H1 (cell line): ENCODE results near the gene CDK5RAP2. TPM values are rescaled to one million over a fixed set of nuclear protein-coding genes. Genes with fewer than 3 reads are reported as not detected.

ENCODE experiments used
- CTCF ChIA-PET: fragments of 300-600 bp; sonication (Branson Sonifier 250); formaldehyde crosslinking; loops from one replicate; lab custom pipeline; 2021; ENCODE audit not compliant: partially characterized antibody; lab: Charles Lee
- POLR2A ChIA-PET: fragments of 300-600 bp; sonication (Branson Sonifier 250); formaldehyde crosslinking; loops from one replicate; lab custom pipeline; 2021; ENCODE audit warnings: inconsistent platforms; ENCODE audit not compliant: partially characterized antibody; lab: Charles Lee
- DNase-seq, 2 experiments: peaks; one replicate each; pipeline versions ENCODE4 v3.0.0 to v3.0.0-alpha.2; 2010 to 2022; ENCODE audit warnings: low spot score in 2 of 2, low read depth in 1 of 2, mixed read lengths in 1 of 2
- FAIRE-seq: peaks from 2 replicates; lab custom pipeline; 2011; peaks lifted over from hg19 to GRCh38; lab: Jason Lieb, UNC
- H2AFZ ChIP-seq: 2 replicates; pipeline ENCODE4 v1.8.1; 2012; ENCODE audit warnings: low read length, inconsistent platforms
- H2AK5ac ChIP-seq: 2 replicates; pipeline ENCODE4 v1.6.1; 2013; ENCODE audit warnings: low read depth, low read length
- H2BK120ac ChIP-seq: replicated peaks from 2 replicates; pipeline ENCODE3; 2013; ENCODE audit warnings: low read depth, low read length, inconsistent platforms
- H2BK12ac ChIP-seq: 2 replicates; pipeline ENCODE4 v1.6.1; 2013; ENCODE audit warnings: low read depth, low read length
- H2BK15ac ChIP-seq: 2 replicates; pipeline ENCODE4 v1.6.1; 2013; ENCODE audit warnings: low read length
- H2BK20ac ChIP-seq: 2 replicates; pipeline ENCODE4 v1.6.1; 2013; ENCODE audit warnings: low read length
- H2BK5ac ChIP-seq: 2 replicates; pipeline ENCODE4 v1.6.1; 2013; ENCODE audit warnings: low read depth, low read length
- H3K14ac ChIP-seq: 2 replicates; pipeline ENCODE4 v1.6.1; 2013; ENCODE audit warnings: inconsistent platforms; ENCODE audit not compliant: insufficient read length
- H3K18ac ChIP-seq: 2 replicates; pipeline ENCODE4 v1.6.1; 2013; ENCODE audit warnings: low read length; ENCODE audit errors: extremely low read depth
- H3K23ac ChIP-seq: 2 replicates; pipeline ENCODE4 v1.6.1; 2013; ENCODE audit warnings: inconsistent platforms; ENCODE audit not compliant: insufficient read length
- H3K23me2 ChIP-seq: 2 replicates; pipeline ENCODE4 v1.6.1; 2013; ENCODE audit warnings: low read depth, low read length
- H3K27ac ChIP-seq: 2 replicates; pipeline ENCODE4 v1.6.1; 2011; ENCODE audit warnings: low read depth, low read length, inconsistent platforms
- H3K27me3 ChIP-seq, 4 experiments: replicated peaks in 1 of 4; 1 replicate in 1 of 4; 2 replicates in 3 of 4; pipeline versions ENCODE4 v1.6.1 to v1.8.1; 2011 to 2013; ENCODE audit warnings: low read length in 3 of 4, mild to moderate bottlenecking in 3 of 4, inconsistent platforms in 2 of 4, mixed read lengths in 2 of 4, moderate library complexity in 1 of 4; ENCODE audit not compliant: control insufficient read depth in 3 of 4, insufficient read depth in 3 of 4; ENCODE audit errors: extremely low read depth in 1 of 4
- H3K36me3 ChIP-seq, 4 experiments: 2 replicates each; pipeline versions ENCODE4 v1.6.1 to v1.8.1; 2011 to 2013; ENCODE audit warnings: mild to moderate bottlenecking in 4 of 4, low read length in 3 of 4, moderate library complexity in 2 of 4, control low read depth in 1 of 4, inconsistent platforms in 1 of 4; ENCODE audit not compliant: insufficient read depth in 4 of 4, control insufficient read depth in 2 of 4
- H3K4ac ChIP-seq: replicated peaks from 2 replicates; pipeline ENCODE3; 2013; ENCODE audit warnings: low read length, low read depth, mixed read lengths, inconsistent platforms; ENCODE audit not compliant: insufficient read length
- H3K4me1 ChIP-seq, 4 experiments: replicated peaks in 1 of 4; 1 replicate in 1 of 4; 2 replicates in 3 of 4; pipeline versions ENCODE4 v1.6.1 to v1.8.1; 2011 to 2013; ENCODE audit warnings: low read length in 3 of 4, inconsistent platforms in 2 of 4, mixed read lengths in 1 of 4; ENCODE audit not compliant: insufficient read depth in 4 of 4, control insufficient read depth in 3 of 4
- H3K4me2 ChIP-seq, 2 experiments: 2 replicates each; pipeline versions ENCODE4 v1.6.1 to v1.8.1; 2011 to 2013; ENCODE audit warnings: low read depth in 2 of 2, low read length in 2 of 2, control low read depth in 1 of 2, inconsistent platforms in 1 of 2, mild to moderate bottlenecking in 1 of 2; ENCODE audit not compliant: insufficient read depth in 1 of 2
- H3K4me3 ChIP-seq, 4 experiments: fragments of 200-600, 300-600 bp in 1 of 4; sonication (generic), shearing (Covaris generic), sonication (Bioruptor Twin) in 1 of 4; 2 replicates each; pipeline versions ENCODE4 v1.5.1 to v1.8.1; 2011 to 2016; ENCODE audit warnings: low read length in 4 of 4, low read depth in 3 of 4, control low read depth in 2 of 4, inconsistent platforms in 2 of 4, mild to moderate bottlenecking in 2 of 4, mixed read lengths in 1 of 4, moderate library complexity in 1 of 4; ENCODE audit not compliant: insufficient read depth in 2 of 4; ENCODE audit errors: extremely low read depth in 1 of 4
- H3K56ac ChIP-seq: replicated peaks from 2 replicates; pipeline ENCODE3; 2013; ENCODE audit warnings: low read depth, mild to moderate bottlenecking, mixed read lengths, low read length, inconsistent platforms; ENCODE audit not compliant: insufficient read length
- H3K79me1 ChIP-seq: 2 replicates; pipeline ENCODE4 v1.6.1; 2013; ENCODE audit warnings: low read depth, low read length, control low read depth
- H3K79me2 ChIP-seq, 2 experiments: 2 replicates each; pipeline versions ENCODE4 v1.6.1 to v1.8.1; 2012 to 2013; ENCODE audit warnings: low read length in 2 of 2, mild to moderate bottlenecking in 2 of 2, inconsistent platforms in 1 of 2; ENCODE audit not compliant: insufficient read depth in 2 of 2, control insufficient read depth in 1 of 2
- H3K9ac ChIP-seq, 4 experiments: replicated peaks in 1 of 4; 1 replicate in 1 of 4; 2 replicates in 3 of 4; pipeline versions ENCODE4 v1.6.1 to v1.8.1; 2011 to 2013; ENCODE audit warnings: low read depth in 3 of 4, low read length in 3 of 4, control low read depth in 2 of 4, mild to moderate bottlenecking in 2 of 4, moderate library complexity in 2 of 4, inconsistent platforms in 1 of 4; ENCODE audit errors: extremely low read depth in 1 of 4
- H3K9me3 ChIP-seq, 2 experiments: 2 replicates each; pipeline versions ENCODE4 v1.6.1 to v1.8.1; 2012 to 2013; ENCODE audit warnings: mild to moderate bottlenecking in 2 of 2, moderate library complexity in 2 of 2, control low read depth in 1 of 2, inconsistent platforms in 1 of 2, low read depth in 1 of 2, low read length in 1 of 2, mixed read lengths in 1 of 2; ENCODE audit not compliant: insufficient read depth in 2 of 2
- H4K20me1 ChIP-seq, 2 experiments: replicated peaks in 1 of 2; 2 replicates each; pipeline versions ENCODE3 to v1.8.1; 2011 to 2013; ENCODE audit warnings: inconsistent platforms in 2 of 2, low read length in 2 of 2, mild to moderate bottlenecking in 1 of 2; ENCODE audit not compliant: insufficient read depth in 2 of 2, control insufficient read depth in 1 of 2
- H4K5ac ChIP-seq: 2 replicates; pipeline ENCODE4 v1.6.1; 2013; ENCODE audit warnings: low read length, low read depth, mixed read lengths, inconsistent platforms; ENCODE audit not compliant: insufficient read length
- H4K8ac ChIP-seq: 2 replicates; pipeline ENCODE4 v1.8.0; 2013; ENCODE audit warnings: mild to moderate bottlenecking, moderate library complexity, low read length, inconsistent platforms; ENCODE audit not compliant: insufficient read depth; ENCODE audit errors: extremely low read depth
- H4K91ac ChIP-seq: replicated peaks from 2 replicates; pipeline ENCODE3; 2013; ENCODE audit warnings: low read length, mixed read lengths, inconsistent platforms; ENCODE audit not compliant: insufficient read length
- ASH2L ChIP-seq: fragments of 200-600, 300-600 bp; sonication (generic); IDR thresholded peaks from one replicate; pipeline ENCODE4 v1.7.1; 2017; ENCODE audit warnings: low read length
- BRCA1 ChIP-seq: IDR thresholded peaks from 2 replicates; pipeline ENCODE4 v1.6.1; 2012; ENCODE audit warnings: low read depth, low read length, improper control_type of control experiment
- CHD1 ChIP-seq: IDR thresholded peaks from 2 replicates; pipeline ENCODE4 v1.6.1; 2012; ENCODE audit warnings: low read depth, low read length, improper control_type of control experiment
- HDAC2 ChIP-seq, 2 experiments: fragments of 300-600 bp in 1 of 2; sonication (generic) in 1 of 2; IDR thresholded peaks; 2 replicates each; pipeline ENCODE4 v1.6.1; 2011 to 2012; ENCODE audit warnings: low read depth in 2 of 2, low read length in 2 of 2, mild to moderate bottlenecking in 2 of 2, moderate library complexity in 2 of 2, borderline replicate concordance in 1 of 2, inconsistent platforms in 1 of 2
- KDM4A ChIP-seq: IDR thresholded peaks from one replicate; pipeline ENCODE4 v1.7.1; 2012; ENCODE audit warnings: low read depth, mild to moderate bottlenecking, moderate library complexity, low read length, inconsistent platforms; ENCODE audit not compliant: severe bottlenecking
- KDM5A ChIP-seq: fragments of 200-600 bp; IDR thresholded peaks from 2 replicates; pipeline ENCODE4 v1.7.1; 2012; ENCODE audit warnings: mild to moderate bottlenecking, low read length, inconsistent platforms, mixed read lengths
- RXRA ChIP-seq: IDR thresholded peaks from 2 replicates; pipeline ENCODE4 v1.6.1; 2011; ENCODE audit warnings: low read depth, mild to moderate bottlenecking, low read length, moderate library complexity; ENCODE audit not compliant: insufficient read depth
- SIN3A ChIP-seq, 2 experiments: IDR thresholded peaks in 1 of 2; conservative IDR thresholded peaks in 1 of 2; 2 replicates each; pipeline ENCODE4 v1.6.1; 2011 to 2012; ENCODE audit warnings: low read length in 2 of 2, improper control_type of control experiment in 1 of 2, low read depth in 1 of 2, mild to moderate bottlenecking in 1 of 2
- SP1 ChIP-seq: IDR thresholded peaks from 2 replicates; pipeline ENCODE4 v1.6.1; 2011; ENCODE audit warnings: low read depth, low read length
- SUZ12 ChIP-seq: fragments of 200-600 bp; sonication (generic); IDR thresholded peaks from 2 replicates; pipeline ENCODE4 v1.6.1; 2012; ENCODE audit warnings: mild to moderate bottlenecking, inconsistent platforms, low read length, moderate library complexity, mixed read lengths
- TAF1 ChIP-seq: IDR thresholded peaks from 2 replicates; pipeline ENCODE4 v1.6.1; 2011; ENCODE audit warnings: mild to moderate bottlenecking, low read depth, low read length
- TCF12 ChIP-seq: IDR thresholded peaks from 2 replicates; pipeline ENCODE4 v1.6.1; 2011; ENCODE audit warnings: low read depth, mild to moderate bottlenecking, low read length
- USF2 ChIP-seq: IDR thresholded peaks from 2 replicates; pipeline ENCODE4 v1.6.1; 2011; ENCODE audit warnings: low read length, improper control_type of control experiment
- WGBS, 2 experiments: shearing (Covaris generic) in 1 of 2; methylation state at CpG; one replicate each; pipeline versions ENCODE4 v1.1.6 to v1.1.7; 2013 to 2015; ENCODE audit warnings: low lambda C conversion rate in 2 of 2, mixed read lengths in 2 of 2, inconsistent platforms in 1 of 2, low coverage in 1 of 2, missing lambda C conversion rate in 1 of 2; ENCODE audit not compliant: insufficient replicate concordance in 2 of 2, insufficient coverage in 1 of 2, insufficient read length in 1 of 2; ENCODE audit errors: extremely low coverage in 1 of 2, missing lambda C conversion rate in 1 of 2; 5-methylcytosine and 5-hydroxymethylcytosine counted together
- polyA plus RNA-seq, 7 experiments: library from polyadenylated mRNA; depleted of rRNA in 3 of 7; stranded (reverse) in 5 of 7; unstranded in 2 of 7; fragments of >200 nt in 5 of 7; fragments of 200-250 nt in 2 of 7; gene quantifications; 1 replicate in 5 of 7; 2 replicates in 1 of 7; 4 replicates in 1 of 7; pipeline versions ENCODE4 v1.2.1 to v1.2.3, GENCODE V29; 2011 to 2013; ENCODE audit warnings: missing spikeins in 2 of 7, mixed read lengths in 2 of 7
- total RNA-seq: library from RNA; stranded (reverse); fragmentation: NEBNext Ultra II Directional; extraction: Animal tissue kit (Norgen Biotek cat#: 25700); gene quantifications from 2 replicates; pipeline ENCODE4 v1.2.1, GENCODE V29; 2021

Gene CDK5RAP2
- total and polyA plus RNA-seq, 2 of the 8 experiments (the other 6 are each of a cell fraction or from before 2014, with no cell fraction given), result 19.8 to 49.4 TPM

- no peak overlapping the region for H3K14ac ChIP-seq
- H4K8ac ChIP-seq, result no peak overlapping the region
- H3K4me1 ChIP-seq, result peaks cover 0 to 6% (median 4%) of the 10 kb centered on the region in 4 experiments; a peak in 4 of 7 replicates
- H3K4ac ChIP-seq, result no peak overlapping the region
- H2BK5ac ChIP-seq, result no peak overlapping the region
- no peak overlapping the region for H3K23ac ChIP-seq
- no peak overlapping the region for H2BK120ac ChIP-seq
- H3K27ac ChIP-seq, result no peak overlapping the region
- TF ChIP-seq SUZ12 (no peak), ASH2L (no peak), CHD1 (no peak), BRCA1 (no peak), HDAC2 (IDR thresholded peaks at IDR 0.05; ENCODE audit: borderline replicate concordance in 1 of 2, low read depth in 2 of 2, low read length in 2 of 2) (no peak), KDM5A (no peak), SP1 (no peak), TAF1 (no peak), KDM4A (no peak), RXRA (no peak), TCF12 (no peak), SIN3A (conservative IDR thresholded peaks at IDR 0.05 in 1 of 2, IDR thresholded peaks at IDR 0.05 in 1 of 2; ENCODE audit: low read depth in 1 of 2, low read length in 2 of 2) (no peak), USF2 (no peak)
- H3K9ac ChIP-seq, result no peak overlapping the region
- no peak overlapping the region for H3K4me3 ChIP-seq
- H4K20me1 ChIP-seq, result no peaks in the 10 kb centered on the region
- no peak overlapping the region for H3K18ac ChIP-seq
- DNase-seq, result no peak
- FAIRE-seq, result no peak
- no peaks in the 10 kb centered on the region for H3K9me3 ChIP-seq
- no peak overlapping the region for H4K91ac ChIP-seq
- H3K79me1 ChIP-seq, result no peaks in the 10 kb centered on the region
- H2BK20ac ChIP-seq, result no peak overlapping the region
- H3K36me3 ChIP-seq, result peaks cover 0 to 66% (median 28%) of the 10 kb centered on the region in 4 experiments; a peak in 7 of 8 replicates
- H2BK12ac ChIP-seq, result no peak overlapping the region
- no peak overlapping the region for H2BK15ac ChIP-seq
- ChIA-PET CTCF (interaction anchor here (0.6 to 3.1 kb wide), 4 partner anchors 11 to 197 kb away, joined by 3 to 13 read pairs (median 6); no protein-coding TSS in a partner anchor), POLR2A (interaction anchor here (0.9 kb wide), 1 partner anchor 8 kb away, joined by 3 read pairs; no protein-coding TSS in a partner anchor)
- 84% methylated on average over 2 of the region's 2 CpGs; no CpG with 5 or more reads in 1 of the 2 experiments for WGBS, 2 experiments
- H3K56ac ChIP-seq, result no peak overlapping the region
- H3K4me2 ChIP-seq, result no peak overlapping the region
- H2AFZ ChIP-seq, result no peak overlapping the region
- no peak overlapping the region for H4K5ac ChIP-seq
- no peaks in the 10 kb centered on the region; the same call in 1 of the 2 replicates for H3K23me2 ChIP-seq
- H2AK5ac ChIP-seq, result no peak overlapping the region
- no peaks in the 10 kb centered on the region for H3K79me2 ChIP-seq
- no peaks in the 10 kb centered on the region for H3K27me3 ChIP-seq
Observed at GRCh38 chr9:120521101-120521500, 58.9 kb downstream of the CDK5RAP2 start.
